ENCODE results near the gene DCT.

- TF ChIP-seq CTCF (IDR thresholded peaks at IDR 0.05) (no peak), POLR2A (IDR thresholded peaks at IDR 0.05) (no peak), EP300 (IDR thresholded peaks at IDR 0.05) (no peak)
Observed at GRCh38 chr13:94427313-94427953, 52.0 kb downstream of the DCT start.

Measured in sigmoid colon (tissue), 4 donors.